SK-N-DZ (cell line): ENCODE results near the gene NECAP2. TPM values are rescaled to one million over a fixed set of nuclear protein-coding genes. Genes with fewer than 3 reads are reported as not detected.

Source experiments
- DNase-seq: peaks from one replicate; pipeline ENCODE4 v3.0.0-alpha.2; 2015; ENCODE audit warnings: low spot score
- polyA plus RNA-seq, 2 experiments: library from polyadenylated mRNA; depleted of rRNA; stranded (reverse); fragments of >200 nt; gene quantifications; 2 replicates each; pipeline ENCODE4 v1.2.3, GENCODE V29; 2014

NECAP2 gene
- 35.0 and 36.5 TPM in 2 replicates for polyA plus RNA-seq (2014; cell fraction: cytosol; rRNA removed)
- polyA plus RNA-seq (2014; cell fraction: nucleus; rRNA removed): 25.6 and 27.9 TPM in 2 replicates

GRCh38 chr1:16440470-16441281 lies at the start of gene NECAP2:
TSS of gene NECAP2 (plus strand) at chr1:16440724. CDS start at chr1:16440762, 38 bp downstream.
- peak; percentile 86 for DNase-seq

GRCh38 chr1:16391411-16391810 lies 49.1 kb upstream of the NECAP2 start:
- DNase-seq: no peak

DNA sequence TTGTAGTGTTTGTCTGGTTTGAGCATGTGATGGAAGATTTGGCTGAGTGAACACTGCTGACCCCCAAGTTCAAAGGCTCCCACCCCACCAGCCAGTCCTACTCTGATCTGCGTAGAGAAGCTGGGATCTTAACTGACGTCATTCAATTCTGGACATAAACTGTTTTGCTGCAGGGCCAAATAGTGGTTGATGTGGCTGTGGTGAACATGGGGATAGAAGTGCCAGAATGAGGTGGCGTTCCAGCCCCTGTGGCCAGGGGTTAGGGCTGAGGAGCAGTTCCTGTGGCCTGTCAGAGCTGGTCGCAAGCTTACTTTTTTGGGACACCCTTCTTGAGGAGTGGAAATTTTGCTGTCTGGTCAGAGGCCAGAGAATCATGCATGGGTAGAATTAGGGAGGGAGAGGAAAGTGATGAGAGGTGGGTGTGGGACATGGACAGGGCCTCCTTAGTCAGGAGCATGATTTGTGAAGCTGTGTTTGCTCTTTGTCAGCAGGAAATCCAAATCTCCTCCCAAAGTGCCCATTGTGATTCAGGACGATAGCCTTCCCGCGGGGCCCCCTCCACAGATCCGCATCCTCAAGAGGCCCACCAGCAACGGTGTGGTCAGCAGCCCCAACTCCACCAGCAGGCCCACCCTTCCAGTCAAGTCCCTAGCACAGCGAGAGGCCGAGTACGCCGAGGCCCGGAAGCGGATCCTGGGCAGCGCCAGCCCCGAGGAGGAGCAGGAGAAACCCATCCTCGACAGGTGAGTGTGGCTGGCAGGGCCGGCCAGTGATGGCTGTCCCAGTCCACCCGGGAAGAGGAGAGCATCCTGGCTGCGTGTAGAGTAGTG lies 47.6 kb upstream of the NECAP2 start:
- DNase-seq: no peak

DNA sequence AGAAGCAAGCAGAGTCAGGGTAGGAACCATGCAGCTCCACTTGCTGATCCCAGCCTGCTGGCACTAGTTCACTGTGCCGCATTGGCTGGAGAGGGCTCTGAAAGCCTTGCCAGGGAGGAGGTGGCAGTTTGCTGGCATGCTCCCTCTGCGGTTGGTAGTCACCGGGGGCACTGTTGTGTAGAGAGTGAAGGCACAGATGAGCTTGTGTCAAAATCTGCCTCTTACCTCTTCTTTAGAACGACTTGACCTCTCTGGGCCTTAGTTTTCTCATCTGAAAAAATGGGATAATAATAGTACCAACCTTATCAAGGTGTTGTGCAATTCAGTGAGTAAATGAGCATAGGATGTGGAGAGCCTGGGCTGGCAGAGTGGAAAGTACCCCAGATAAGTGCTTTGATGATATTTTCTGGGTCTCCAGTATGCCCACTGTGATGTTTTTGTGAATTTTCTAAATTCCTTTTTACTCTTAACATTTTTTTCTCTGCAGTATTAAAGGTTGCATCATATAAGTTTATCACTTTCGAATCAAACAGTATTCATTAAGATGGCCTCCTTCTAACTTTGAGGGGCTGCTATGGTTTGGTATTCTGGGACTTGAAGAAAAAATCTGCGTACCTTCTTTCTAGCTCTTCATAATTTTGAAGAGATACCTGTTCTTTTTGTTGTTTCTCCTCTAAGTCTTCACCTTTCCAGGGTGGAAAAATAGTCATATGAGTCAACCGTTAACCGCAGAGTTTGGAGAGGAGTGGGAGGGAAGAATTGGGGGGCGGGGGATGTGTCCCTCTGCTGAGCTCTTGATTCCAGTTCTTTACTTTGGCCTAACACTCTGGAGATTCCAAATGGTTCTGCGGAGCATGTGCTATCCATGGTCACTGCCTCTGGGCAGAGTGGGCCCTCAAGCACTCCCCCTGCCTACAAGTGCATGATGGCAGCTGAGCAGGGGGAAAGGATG lies 46.7 kb upstream of the NECAP2 start:
- DNase-seq: no peak

DNA sequence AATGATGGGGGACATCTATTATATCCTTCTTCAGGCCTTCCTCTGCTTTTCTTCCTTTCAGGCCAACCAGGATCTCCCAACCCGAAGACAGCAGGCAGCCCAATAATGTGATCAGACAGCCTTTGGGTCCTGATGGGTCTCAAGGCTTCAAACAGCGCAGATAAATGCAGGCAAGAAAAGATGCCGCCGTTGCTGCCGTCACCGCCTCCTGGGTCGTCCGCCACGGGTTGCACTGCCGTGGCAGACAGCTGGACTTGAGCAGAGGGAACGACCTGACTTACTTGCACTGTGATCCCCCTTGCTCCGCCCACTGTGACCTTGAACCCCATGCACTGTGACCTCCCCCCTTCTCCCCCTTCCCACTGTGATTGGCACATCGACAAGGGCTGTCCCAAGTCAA lies 45.5 kb upstream of the NECAP2 start:
- no peak for DNase-seq

DNA sequence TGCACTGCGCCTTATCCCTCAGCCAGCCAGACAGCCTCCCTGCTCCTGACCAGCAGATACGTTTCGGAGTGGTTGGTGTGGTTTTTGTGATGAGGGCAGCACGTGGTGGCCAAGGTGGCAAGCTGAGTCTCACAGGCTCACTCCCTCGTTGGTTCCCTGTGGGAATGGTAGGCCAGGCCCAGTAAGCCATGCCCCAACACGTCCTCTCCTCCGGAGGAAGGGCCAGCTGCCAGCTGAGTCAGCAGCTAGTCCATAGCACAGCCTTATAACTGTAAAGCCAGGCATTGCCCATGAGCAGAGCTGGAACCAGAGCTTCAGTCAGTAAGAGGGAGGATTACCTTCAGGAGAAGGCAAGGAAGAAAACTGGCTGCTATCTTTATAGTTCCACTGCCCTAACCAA lies 43.9 kb upstream of the NECAP2 start:
- no peak for DNase-seq

DNA sequence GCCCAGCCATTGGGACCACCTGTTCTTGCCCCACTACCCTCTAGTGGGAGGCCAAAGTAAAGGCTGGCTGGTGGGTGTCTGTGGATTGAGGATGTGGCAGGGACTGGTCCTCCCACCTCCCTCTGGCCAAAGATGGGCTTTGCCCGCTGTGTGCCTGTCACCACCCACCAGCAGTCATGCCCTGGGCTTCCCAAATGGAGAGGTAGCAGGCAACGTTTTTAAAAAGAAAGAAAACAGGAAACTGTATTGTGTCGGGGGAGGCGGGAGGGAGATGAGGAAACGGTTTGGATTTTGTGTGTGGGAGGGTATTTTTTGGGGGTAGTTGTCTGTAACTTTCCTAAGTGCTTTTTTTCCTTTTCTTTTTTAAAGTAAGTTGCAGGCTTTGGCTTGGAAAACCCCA lies 43.4 kb upstream of the NECAP2 start:
- DNase-seq: no peak

DNA sequence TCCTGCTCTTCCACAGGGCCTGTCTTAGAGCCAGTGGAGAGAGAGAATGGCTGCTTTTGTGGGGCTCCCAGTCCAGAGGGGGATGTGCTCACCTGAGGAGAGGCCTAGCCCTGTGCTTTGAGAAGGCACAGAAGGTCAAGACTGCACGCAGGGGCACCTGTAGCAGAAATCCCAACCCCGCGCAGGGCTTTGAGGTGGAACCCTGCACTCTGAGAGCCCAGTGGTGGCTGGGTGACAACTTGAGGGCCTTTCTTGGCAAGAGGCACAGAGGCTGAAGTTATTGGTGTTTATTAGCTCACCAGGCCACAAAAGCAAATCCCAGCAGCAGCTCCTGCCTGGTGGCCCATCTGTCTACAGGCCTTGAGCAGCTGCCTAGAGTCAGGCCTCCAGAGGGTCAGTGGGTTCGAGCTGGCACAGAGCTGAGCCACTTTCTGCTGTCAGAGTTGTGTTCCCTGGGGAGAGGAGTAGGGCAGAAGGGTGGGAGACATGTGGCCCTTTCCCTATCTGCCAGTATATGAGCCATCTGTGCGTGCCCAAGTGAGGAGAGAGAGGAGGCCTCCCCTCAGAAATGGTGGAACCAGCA lies 42.1 kb upstream of the NECAP2 start:
- no peak for DNase-seq

DNA sequence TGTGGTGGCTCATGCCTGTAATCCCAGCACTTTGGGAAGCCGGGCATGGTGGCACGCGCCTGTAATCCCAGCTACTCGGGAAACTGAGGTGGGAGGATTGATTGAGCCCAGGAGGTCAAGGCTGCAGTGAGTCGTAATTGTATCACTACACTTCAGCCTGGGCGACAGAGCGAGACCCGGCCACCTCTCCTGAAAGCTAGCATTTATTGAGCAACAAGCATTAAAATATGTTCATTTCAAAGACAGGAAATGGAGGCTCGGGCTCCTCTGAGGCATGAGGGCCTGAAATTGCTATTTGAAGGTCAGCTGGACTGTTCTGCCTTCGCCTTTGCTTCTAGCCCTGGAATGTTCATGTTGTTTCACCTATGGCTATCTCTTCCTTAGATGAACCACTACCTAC lies 37.8 kb upstream of the NECAP2 start:
- DNase-seq: no peak

GRCh38 chr1:16405441-16405840 lies 35.1 kb upstream of the NECAP2 start:
- no peak for DNase-seq

- DNase-seq: no peak
Measured at GRCh38 chr1:16406868-16407267, 33.7 kb upstream of the NECAP2 start.

DNA sequence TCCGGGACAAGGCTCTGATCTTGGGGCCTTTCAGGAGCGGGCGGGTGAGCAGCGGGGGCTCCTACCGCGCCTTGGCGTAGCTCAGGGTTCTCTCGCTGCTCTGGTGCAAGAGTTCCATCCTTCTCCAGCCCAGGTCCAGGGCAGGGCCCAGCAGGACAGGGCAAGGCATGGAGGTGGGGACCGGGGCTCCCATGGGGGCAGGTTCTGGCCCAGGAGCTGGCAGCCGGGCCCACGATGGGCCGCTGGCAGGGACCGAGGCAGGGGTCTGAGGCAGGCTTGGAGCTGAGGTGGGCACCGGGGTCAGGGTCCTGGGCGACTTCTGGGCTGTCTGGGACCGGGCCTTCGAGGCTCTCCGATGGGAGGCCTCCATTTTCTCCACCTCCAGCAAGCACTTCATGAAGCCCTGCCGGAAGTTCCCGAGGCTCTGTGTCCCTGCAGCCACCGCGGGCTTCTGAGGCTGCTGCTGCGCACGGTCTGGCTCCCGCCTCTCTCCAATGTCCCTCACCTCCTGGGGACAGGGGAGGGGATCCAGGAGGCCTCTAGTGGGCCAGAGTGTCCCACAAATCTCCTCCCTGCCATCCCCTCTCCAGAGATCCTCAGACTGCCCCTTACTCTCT lies 30.9 kb upstream of the NECAP2 start:
- peak; percentile 34 for DNase-seq

GRCh38 chr1:16410803-16411202 lies 29.7 kb upstream of the NECAP2 start:
- DNase-seq: no peak

- DNase-seq: no peak
Measured at GRCh38 chr1:16413191-16413590, 27.3 kb upstream of the NECAP2 start.

DNA sequence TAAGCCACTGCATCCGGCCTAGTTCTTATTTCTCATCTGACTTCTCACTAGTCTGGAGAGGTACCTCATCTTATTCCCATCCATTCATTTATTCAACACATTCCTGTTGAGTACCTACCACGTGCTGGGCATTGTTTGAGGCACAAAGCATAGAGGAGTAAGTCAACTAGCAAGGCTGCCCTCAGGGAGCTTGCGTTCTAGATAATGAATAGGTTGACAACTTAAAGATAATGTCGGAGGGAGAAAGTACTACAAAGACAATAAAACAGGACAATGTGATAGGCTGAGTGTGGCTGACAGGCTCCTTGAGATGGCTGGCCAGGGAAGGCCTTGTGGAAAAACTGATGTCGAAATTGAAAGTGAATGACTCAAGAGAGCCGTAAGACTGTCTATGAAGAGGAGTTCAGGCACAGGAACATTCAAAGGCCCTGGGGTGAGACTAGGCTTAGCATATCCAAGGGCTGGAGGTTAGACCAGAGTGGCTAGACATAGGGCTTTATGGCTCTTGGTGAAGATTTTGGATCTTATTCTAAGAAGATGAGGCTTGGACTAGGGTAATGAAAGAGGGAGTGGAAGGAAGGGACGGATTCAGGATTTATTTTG lies 21.6 kb upstream of the NECAP2 start:
- DNase-seq: no peak

- no peak for DNase-seq
Measured at GRCh38 chr1:16420424-16421118, 20.0 kb upstream of the NECAP2 start.

- DNase-seq: no peak
Measured at GRCh38 chr1:16421201-16421600, 19.3 kb upstream of the NECAP2 start.

- DNase-seq: no peak
Measured at GRCh38 chr1:16422041-16422440, 18.5 kb upstream of the NECAP2 start.
